ENCODE results near the gene YEATS2.
"Not testable (repeated sequence)": the region's sequence is repeated elsewhere in the genome, so short reads cannot be mapped to it uniquely, and the experiment has no call there.

YEATS2 gene

DNA sequence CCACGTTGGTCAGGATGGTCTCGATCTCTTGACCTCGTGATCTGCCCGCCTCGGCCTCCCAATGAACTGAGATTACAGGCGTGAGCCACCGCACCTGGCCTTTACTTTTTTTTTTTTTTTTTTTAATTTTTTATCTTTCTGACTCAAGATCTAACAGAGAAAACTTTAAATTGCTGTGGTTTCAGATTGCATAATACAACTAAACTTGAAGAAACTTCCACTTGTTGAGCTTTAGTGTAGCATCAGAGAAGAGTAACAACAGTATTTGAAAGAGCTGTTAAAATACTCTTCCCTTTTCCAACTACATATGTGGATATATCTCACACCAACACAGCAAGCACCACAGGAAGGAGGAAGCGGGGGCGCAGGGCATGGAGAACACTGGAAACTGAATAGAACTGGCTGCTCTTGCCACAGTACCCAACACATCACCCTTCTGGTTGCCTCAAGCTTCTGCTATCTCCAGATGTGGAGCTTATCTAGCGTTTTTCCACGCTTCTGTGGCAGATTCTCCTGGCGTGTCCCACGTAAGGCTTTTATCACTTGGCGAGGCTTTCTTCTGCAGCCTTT lies 82.4 kb downstream of the YEATS2 start:
- no peak for DNase-seq

- no peak for DNase-seq
These were observed 83.6 kb downstream of the YEATS2 start for GRCh38 chr3:183781246-183781645.

GRCh38 chr3:183782576-183783276 lies 85.1 kb downstream of the YEATS2 start:
- DNase-seq = no peak

DNA sequence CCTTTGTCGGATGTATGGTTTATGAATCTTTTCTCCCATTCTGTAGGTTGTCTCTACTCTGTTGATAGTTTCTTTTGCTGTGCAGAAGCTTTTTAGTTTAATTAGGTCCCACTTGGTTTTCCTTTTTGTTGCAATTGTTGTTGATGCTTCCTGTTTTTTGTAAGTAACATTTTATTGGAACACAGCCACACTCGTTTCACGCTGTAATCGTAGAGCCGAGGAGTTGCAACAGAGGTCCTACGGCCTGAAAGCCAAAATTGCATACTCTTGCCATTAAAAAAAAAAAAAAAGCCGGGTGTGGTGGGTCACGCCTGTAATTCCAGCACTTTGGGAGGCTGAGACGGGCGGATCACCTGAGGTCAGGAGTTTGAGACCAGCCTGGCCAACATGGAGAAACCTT lies 86.9 kb downstream of the YEATS2 start:
- DNase-seq = not testable (repeated sequence)

- DNase-seq = peak; percentile 17
These were observed 92.2 kb downstream of the YEATS2 start for GRCh38 chr3:183789826-183790225.

DNA sequence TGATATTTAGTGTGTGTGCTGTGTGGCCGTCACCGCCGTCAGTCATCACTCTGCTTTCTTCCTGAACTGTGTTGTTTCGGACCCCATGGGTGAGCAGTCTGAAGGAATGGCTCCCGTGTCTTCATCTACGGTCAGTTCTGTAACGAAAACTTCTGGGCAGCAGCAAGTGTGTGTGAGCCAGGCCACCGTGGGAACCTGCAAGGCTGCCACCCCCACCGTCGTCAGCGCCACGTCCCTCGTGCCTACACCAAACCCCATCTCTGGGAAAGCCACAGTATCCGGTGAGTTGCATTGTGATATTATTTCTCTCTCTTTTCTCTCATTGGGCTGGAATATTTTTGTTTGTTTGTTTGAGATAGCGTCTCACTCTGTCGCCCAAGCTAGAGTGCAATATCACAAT lies 93.1 kb downstream of the YEATS2 start:
- DNase-seq = no peak

- no peak for DNase-seq
These were observed 95.4 kb downstream of the YEATS2 start for GRCh38 chr3:183792976-183793375.

DNA sequence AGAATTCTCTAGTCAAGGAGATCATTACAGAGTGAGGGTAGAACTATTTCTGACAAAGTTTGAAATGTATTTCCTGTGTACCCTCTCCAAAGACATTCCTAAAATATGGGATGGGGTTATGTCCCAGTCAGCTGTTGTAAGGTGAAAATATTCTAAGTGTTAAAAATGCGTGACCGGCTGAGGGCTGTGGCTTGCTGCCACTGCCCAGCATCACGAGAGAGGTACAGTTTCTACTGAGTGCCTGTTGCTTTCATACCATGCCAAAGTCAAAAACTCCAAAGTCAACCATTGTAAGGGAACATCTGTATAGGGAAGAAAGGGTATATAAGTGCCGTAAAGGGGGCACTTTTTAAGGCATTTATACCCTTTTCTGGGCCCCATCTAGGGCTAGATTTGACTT lies 96.9 kb downstream of the YEATS2 start:
- no peak for DNase-seq

DNA sequence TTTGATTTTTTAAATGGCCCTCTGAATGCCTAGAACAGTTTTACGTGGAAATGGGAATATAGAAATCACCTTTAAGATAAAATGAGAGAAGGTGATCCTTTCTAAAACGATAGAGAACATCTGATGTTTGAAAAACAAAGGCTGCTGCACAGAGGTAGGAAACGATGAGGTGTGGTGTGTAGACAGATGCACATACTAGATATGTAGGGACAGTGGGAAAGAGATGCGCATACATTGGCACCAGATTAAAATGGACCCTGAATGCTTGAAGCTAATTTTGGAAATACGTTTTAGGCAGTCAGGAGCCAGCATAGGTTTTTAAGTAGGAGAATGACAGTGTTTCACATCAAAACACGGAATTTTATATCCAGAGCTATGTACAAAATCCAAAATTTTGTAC lies 98.8 kb downstream of the YEATS2 start:
- DNase-seq = no peak

- no peak for DNase-seq
These were observed 100.4 kb downstream of the YEATS2 start for GRCh38 chr3:183797996-183798395.

- DNase-seq = no peak
These were observed 101.9 kb downstream of the YEATS2 start for GRCh38 chr3:183799461-183799860.

- DNase-seq = no peak
These were observed 102.8 kb downstream of the YEATS2 start for GRCh38 chr3:183800243-183800863.

GRCh38 chr3:183801601-183802000 lies 104.0 kb downstream of the YEATS2 start:
- DNase-seq = no peak

- no peak for DNase-seq
These were observed 105.4 kb downstream of the YEATS2 start for GRCh38 chr3:183802989-183803388.

DNA sequence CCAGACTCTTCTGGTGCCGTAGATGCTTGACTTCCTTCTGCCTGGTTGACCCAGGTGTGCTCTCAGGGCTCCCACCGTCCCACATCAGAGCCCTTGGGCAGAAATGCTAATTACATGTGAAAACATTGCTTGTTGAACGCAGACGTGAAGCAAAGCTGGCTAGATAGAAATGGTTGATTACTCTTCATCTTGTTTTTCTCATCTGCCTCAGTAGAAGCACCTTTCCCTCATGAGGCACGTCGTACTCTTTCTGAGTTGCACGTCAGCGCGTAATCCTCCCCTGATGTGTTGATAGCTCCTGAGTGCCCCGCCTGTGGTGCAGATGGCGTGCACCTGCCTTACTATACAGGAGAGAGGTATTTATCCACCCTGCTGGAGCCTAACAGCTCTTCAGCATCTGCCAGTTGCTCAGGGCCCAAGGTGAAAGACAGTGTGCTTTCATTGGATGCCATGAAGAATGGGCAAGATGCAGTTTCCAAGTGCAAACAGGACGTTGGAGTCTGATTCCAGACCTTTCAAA lies 109.7 kb downstream of the YEATS2 start:
- peak; percentile 31 for DNase-seq

- no peak for DNase-seq
These were observed 110.3 kb downstream of the YEATS2 start for GRCh38 chr3:183807881-183808280.

- DNase-seq = no peak
These were observed 110.8 kb downstream of the YEATS2 start for GRCh38 chr3:183808355-183808754.

DNA sequence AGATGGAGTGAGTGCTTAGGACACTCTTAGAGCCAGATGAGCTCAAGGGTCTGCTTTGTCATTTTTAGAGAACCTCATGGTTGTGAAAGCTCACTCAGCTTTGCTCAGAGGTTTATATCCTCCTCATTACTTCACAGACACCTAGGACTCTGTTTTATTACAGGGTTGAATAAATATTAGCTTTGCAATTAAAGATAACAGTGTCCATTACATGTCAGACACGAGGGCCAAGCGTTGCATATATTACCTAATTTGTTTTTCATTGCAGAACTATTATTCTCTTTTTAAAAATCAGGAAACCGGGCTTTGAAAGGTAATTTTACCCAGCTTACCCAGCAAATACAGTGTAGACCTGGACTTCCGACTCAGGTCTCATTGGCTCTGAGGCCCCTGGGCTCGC lies 111.7 kb downstream of the YEATS2 start:
- DNase-seq = peak; percentile 48

DNA sequence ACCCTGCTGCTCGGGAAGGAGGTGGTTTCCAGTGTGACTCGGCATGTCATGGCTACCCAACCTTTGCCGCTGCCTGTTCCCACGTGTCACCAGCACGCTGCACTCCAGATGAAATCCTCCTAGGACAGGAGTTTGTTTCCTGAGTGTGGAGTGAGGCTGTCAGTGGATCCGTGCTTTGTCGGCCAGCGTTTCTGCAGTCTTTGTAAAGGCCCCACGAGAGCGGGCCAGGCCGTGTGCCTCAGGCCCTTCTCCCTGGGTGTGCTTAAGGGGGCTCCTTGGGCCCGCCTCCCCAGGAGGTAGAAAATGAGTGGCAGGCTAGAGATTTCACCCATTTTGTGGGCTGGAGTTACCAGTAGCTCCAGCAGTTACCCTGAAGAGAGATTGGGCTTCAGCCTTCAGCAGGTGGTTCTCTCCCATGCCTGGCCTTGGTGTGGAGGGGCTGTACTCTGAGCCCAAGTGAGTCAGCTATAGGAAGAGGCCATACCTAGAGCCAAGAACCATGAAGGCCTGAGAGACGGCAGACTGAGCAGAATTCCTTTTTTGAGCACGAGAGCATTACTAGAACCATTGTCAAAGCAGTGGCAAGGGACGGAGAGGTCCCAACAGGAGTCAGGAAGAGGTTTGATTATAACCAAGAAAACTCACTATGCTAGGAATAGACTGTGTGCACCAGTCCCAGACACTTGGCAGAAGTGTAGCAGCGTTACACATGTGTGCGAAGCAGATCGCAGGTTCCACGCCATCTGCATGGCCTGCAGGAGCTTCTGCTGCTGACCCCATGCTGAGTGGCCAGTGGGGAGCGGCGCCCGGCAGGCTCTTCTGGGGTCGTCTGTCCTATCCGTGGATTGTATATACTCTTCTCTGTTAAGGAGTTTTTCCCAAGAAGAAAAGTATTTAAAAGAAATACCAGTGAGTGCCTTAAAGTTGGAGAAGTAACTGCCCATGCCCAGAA lies 113.3 kb downstream of the YEATS2 start:
- no peak for DNase-seq

- no peak for DNase-seq
These were observed 114.0 kb downstream of the YEATS2 start for GRCh38 chr3:183811638-183812037.

- no peak for DNase-seq
These were observed 115.3 kb downstream of the YEATS2 start for GRCh38 chr3:183812761-183813445.

DNA sequence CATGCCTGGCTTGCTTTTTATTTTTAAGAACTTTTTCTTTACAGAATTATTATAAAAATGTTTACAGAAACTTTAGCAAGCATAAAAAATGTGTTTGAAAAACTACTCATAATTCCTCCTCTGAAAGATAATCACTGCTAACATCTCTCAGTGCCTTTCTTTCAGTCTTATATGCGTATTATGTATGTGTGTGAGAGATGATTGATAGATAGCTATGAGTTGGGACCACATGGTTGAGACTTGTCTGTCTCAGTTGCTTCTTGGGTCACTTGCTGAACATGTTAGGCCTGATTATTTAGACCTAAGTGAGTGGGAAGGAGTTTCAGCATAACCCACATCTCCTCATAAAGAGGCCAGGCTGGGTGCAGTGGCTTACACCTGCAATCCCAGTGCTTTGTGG lies 116.6 kb downstream of the YEATS2 start:
- no peak for DNase-seq

DNA sequence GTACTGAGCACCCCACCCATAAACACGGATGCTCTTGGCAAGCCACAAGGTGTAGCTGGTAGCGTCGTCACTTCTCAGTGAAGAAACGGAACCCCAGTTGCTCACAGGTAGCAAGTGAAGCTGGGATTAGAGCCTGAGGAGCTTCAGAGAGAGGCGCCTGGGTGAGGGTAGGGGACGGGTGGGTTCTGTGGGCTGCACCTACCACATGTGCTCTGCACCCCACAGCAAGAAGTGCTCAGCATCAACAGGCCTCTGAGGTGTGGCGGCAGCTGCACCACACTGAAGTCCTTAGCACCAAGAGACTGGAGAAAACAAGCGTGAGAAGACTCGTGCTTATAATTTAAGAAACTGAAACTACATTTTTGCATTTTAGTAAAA lies 118.0 kb downstream of the YEATS2 start:
- no peak for DNase-seq

Measured in DMS53 (cell line).